LNCaP clone FGC (cell line): ENCODE measurements around the gene NR4A3.

Source experiments
- DNase-seq: peaks from one replicate; pipeline ENCODE4 v3.0.0-alpha.2; 2011; ENCODE audit warnings: low read depth
- H3K4me3 ChIP-seq: 2 replicates; pipeline ENCODE4 v1.5.1; 2011; ENCODE audit warnings: mild to moderate bottlenecking, low read depth, low read length, control low read depth
- CTCF ChIP-seq: IDR thresholded peaks from 2 replicates; pipeline ENCODE4 v1.5.1; 2012; ENCODE audit warnings: mild to moderate bottlenecking; ENCODE audit not compliant: control insufficient read depth, insufficient read depth; ENCODE audit errors: extremely low read depth

The NR4A3 gene

GRCh38 chr9:99873531-99873930 is 51.8 kb downstream of the NR4A3 start:
- no peak overlapping the region for H3K4me3 ChIP-seq
- TF ChIP-seq CTCF, result no peak
- DNase-seq, result no peak

DNA sequence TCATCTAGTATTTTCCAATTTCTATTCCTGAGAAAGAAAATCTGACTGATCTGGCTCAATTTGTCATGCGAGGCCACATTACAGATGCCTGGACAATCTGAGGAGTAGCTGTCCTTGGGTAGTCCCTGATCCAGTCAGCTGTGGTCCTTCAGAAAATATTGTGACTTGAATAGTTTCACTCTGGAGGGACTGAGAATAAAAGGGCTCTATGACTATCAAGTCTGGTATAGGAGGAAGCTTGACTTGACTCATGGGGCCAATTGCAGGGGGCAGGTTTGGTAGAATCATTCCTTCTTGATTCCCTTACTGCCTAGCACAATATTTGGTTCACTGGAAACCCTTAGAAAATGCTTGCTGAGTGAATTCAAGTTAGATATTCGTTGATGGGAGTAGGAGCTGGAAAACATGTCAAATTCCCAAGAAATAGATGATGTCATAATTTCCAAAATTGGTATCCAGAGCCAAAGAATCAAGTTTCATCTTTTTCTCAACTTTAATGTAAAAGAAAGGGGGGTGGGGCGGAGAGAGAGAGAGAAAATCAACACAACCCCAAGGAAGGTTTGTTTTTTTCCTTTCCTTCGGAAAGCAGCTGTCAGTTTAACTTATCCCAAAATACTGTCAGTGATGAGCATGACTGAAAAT is 52.4 kb downstream of the NR4A3 start:
- no peak overlapping the region for H3K4me3 ChIP-seq
- DNase-seq, result no peak
- TF ChIP-seq CTCF, result no peak

- no peak overlapping the region for H3K4me3 ChIP-seq
- DNase-seq, result no peak
- no peak for TF ChIP-seq CTCF
These were observed 54.5 kb downstream of the NR4A3 start for GRCh38 chr9:99876190-99876589.

DNA sequence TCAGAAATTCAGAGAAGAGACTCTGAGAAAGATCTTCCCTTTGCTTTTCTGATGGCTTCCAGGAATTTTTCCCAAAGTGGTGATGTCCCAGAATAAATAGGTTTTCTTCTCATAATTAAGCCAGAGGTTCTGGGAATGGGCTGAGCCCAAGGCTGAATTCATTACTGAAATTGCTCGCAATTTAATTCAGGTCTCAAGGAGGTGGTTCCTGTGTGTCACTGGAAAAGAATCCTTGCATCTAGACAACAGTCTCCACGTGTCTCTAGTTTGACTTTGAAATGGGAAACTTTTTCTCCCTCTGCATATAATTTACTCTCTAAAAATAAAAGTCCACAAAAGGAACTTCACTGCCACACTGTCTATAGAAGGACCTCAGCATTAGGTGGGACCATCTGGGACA is 57.0 kb downstream of the NR4A3 start:
- DNase-seq, result no peak

DNA sequence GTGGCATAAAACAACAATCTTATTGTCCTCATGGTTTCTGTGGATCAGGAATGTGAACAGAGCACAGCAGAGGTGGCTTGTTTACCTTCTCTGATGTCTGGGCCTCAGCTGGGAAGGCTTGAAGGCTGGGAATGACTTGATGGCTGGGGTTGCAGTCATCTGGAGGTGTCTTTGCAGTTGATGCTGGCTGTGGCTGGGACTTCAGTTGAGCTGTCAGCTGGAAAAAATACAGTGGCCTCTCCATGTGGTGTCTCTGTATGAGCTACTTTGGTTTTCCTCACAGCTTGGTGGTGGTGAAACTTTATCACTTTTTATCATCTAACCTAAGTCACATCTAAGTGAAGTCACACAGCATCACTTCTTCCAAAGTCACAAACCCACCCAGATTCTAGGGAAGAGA is 60.1 kb downstream of the NR4A3 start:
- no peak for TF ChIP-seq CTCF
- DNase-seq, result no peak
- H3K4me3 ChIP-seq, result no peak overlapping the region

More for the DNA sequence above, 57.0 kb downstream of the NR4A3 start:
- TF ChIP-seq CTCF, result no peak
- no peak overlapping the region for H3K4me3 ChIP-seq

DNA sequence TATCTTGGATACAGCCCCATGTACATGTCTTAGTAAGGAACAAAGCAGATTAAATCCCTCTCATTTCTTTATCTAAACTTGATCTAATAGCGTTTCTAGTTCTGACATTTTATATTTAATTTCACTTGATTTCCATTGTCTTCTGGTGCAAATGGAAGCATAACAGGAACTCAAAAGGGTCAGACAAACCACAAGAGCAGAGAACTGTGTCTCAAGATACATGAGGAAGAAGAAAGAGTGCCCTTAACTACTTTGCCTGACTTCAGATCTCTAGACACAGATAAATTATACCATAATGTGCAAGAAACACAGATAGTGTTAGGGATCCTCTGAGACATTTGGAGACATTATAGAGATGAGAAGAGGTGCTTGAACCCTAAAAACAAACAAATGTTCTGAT is 64.1 kb downstream of the NR4A3 start:
- no peak for DNase-seq
- H3K4me3 ChIP-seq, result no peak overlapping the region
- TF ChIP-seq CTCF, result no peak

GRCh38 chr9:99889120-99889519 is 67.4 kb downstream of the NR4A3 start:
- DNase-seq, result no peak
- TF ChIP-seq CTCF, result peak; percentile 23; the same call in 1 of the 2 replicates
- H3K4me3 ChIP-seq, result no peak overlapping the region
